HEK293T (cell line): ENCODE data around the gene AQP1.

Experiments used
- BHLHE40 ChIP-seq: fragments of 450-650 bp; IDR thresholded peaks from 2 replicates; pipeline ENCODE4 v1.6.1; 2016; ENCODE audit warnings: mild to moderate bottlenecking, moderate library complexity, borderline replicate concordance
- FOXM1 ChIP-seq: fragments of 450-650 bp; IDR thresholded peaks from 2 replicates; pipeline ENCODE4 v1.6.1; 2017; ENCODE audit warnings: mild to moderate bottlenecking, borderline replicate concordance
- LEF1 ChIP-seq: fragments of 450-650 bp; IDR thresholded peaks from 2 replicates; pipeline ENCODE4 v1.6.1; 2017; ENCODE audit warnings: mild to moderate bottlenecking, borderline replicate concordance
- TARDBP ChIP-seq: fragments of 450-650 bp; IDR thresholded peaks from 2 replicates; pipeline ENCODE4 v1.6.1; 2016

GRCh38 chr7:30871655-30872054 is 40.0 kb upstream of the AQP1 start:
- TF ChIP-seq TARDBP: no peak
- TF ChIP-seq LEF1: no peak
- no peak for TF ChIP-seq BHLHE40
- TF ChIP-seq FOXM1: no peak
